Thyroid gland (tissue), 4 donors: ENCODE data around the gene SEC11A. TPM values are rescaled to one million over a fixed set of nuclear protein-coding genes. Genes with fewer than 3 reads are reported as not detected.

Source experiments
- DNase-seq, 2 donors: peaks; one replicate each; pipeline ENCODE4 v3.0.0-alpha.2; 2019
- H3K27ac ChIP-seq, 3 donors: fragments of 200-600 bp; sonication (generic); 1 replicate in 2 of 3; 2 replicates in 1 of 3; pipeline ENCODE4 v1.5.1; 2016 to 2019; ENCODE audit warnings: mild to moderate bottlenecking in 1 of 3, moderate library complexity in 1 of 3
- H3K27me3 ChIP-seq: fragments of 200-600 bp; sonication (generic); one replicate; pipeline ENCODE4 v1.5.1; 2019
- H3K36me3 ChIP-seq, 2 donors: fragments of 200-600 bp; sonication (generic); one replicate each; pipeline ENCODE4 v1.5.1; 2016 to 2019
- H3K4me1 ChIP-seq, 2 donors: fragments of 200-600 bp; sonication (generic); one replicate each; pipeline ENCODE4 v1.5.1; 2017 to 2019
- H3K4me3 ChIP-seq, 3 donors: fragments of 200-600 bp; sonication (generic); replicated peaks in 1 of 3; 1 replicate in 2 of 3; 2 replicates in 1 of 3; pipeline ENCODE4 v1.5.1; 2016; ENCODE audit warnings: mild to moderate bottlenecking in 1 of 3
- H3K9me3 ChIP-seq: fragments of 200-600 bp; sonication (generic); one replicate; pipeline ENCODE4 v1.5.1; 2017
- CTCF ChIP-seq, 6 experiments: fragments of 200-600 bp in 3 of 6; fragments of 450-650 bp in 3 of 6; sonication (generic) in 3 of 6; IDR thresholded peaks; one replicate each; pipeline ENCODE4 v1.5.1; 2016 to 2019; ENCODE audit warnings: antibody characterized with exemption in 6 of 6, mild to moderate bottlenecking in 2 of 6, inconsistent platforms in 1 of 6, moderate library complexity in 1 of 6
- POLR2A ChIP-seq, 2 donors: fragments of 450-650 bp; IDR thresholded peaks; one replicate each; pipeline ENCODE4 v1.6.1; 2017; ENCODE audit warnings: antibody characterized with exemption in 2 of 2, mild to moderate bottlenecking in 2 of 2, moderate library complexity in 1 of 2
- WGBS, 2 donors: methylation state at CpG; one replicate each; pipeline ENCODE4 v1.1.5; 2017; 5-methylcytosine and 5-hydroxymethylcytosine counted together
- intact Hi-C: fragments of 100-400 bp; cut with DNase I; formaldehyde crosslinking; loops from one replicate; pipeline ENCODE4 v1.15.1; 2023
- total RNA-seq, 4 donors: library from RNA; depleted of rRNA; stranded (reverse); fragments of >200 nt; gene quantifications; one replicate each; pipeline ENCODE4 v1.2.3, GENCODE V29; 2016

Gene SEC11A
- total RNA-seq, 4 donors from 2014 or later: 170 to 304 (median 182) TPM

GRCh38 chr15:84702961-84703482 lies 12.9 kb downstream of the SEC11A start:
- peak; percentile 75 to 77 for DNase-seq
- no peak for TF ChIP-seq POLR2A (IDR thresholded peaks at IDR 0.05)
- TF ChIP-seq CTCF (IDR thresholded peaks at IDR 0.05): no peak
- no peak overlapping the region for H3K4me3 ChIP-seq
- no peaks in the 10 kb centered on the region for H3K27me3 ChIP-seq
- WGBS, 2 donors: 31 to 35% methylated on average over 4 of the region's 4 CpGs
- peaks cover 5 to 27% of the 10 kb centered on the region in 2 donors for H3K4me1 ChIP-seq
- intact Hi-C loops: no loop called here
- peak overlapping the region; percentile 25 to 53 (median 26) for H3K27ac ChIP-seq
- no peaks in the 10 kb centered on the region for H3K9me3 ChIP-seq
- H3K36me3 ChIP-seq: no peaks in the 10 kb centered on the region

- intact Hi-C loops: no loop called here
- H3K9me3 ChIP-seq: no peaks in the 10 kb centered on the region
- no peaks in the 10 kb centered on the region for H3K36me3 ChIP-seq
- H3K4me1 ChIP-seq: peaks cover 5 to 27% of the 10 kb centered on the region in 2 donors
- TF ChIP-seq CTCF (IDR thresholded peaks at IDR 0.05) (no peak), POLR2A (IDR thresholded peaks at IDR 0.05) (no peak)
- no peak for DNase-seq
- WGBS, 2 donors: 84 to 87% methylated on average over 8 of the region's 8 CpGs
- no peaks in the 10 kb centered on the region for H3K27me3 ChIP-seq
- no peak overlapping the region for H3K27ac ChIP-seq
- H3K4me3 ChIP-seq: no peak overlapping the region
Measured at GRCh38 chr15:84699538-84700191, 16.3 kb downstream of the SEC11A start.

GRCh38 chr15:84697236-84697990 lies 18.5 kb downstream of the SEC11A start:
- H3K36me3 ChIP-seq: no peaks in the 10 kb centered on the region
- intact Hi-C loops: no loop called here
- WGBS, 2 donors: 45 to 53% methylated on average over 1 of the region's 1 CpG
- TF ChIP-seq POLR2A (IDR thresholded peaks at IDR 0.05) (no peak), CTCF (IDR thresholded peaks at IDR 0.05) (no peak)
- peaks cover 0 to 9% of the 10 kb centered on the region in 2 donors for H3K4me1 ChIP-seq
- no peak overlapping the region for H3K27ac ChIP-seq
- no peaks in the 10 kb centered on the region for H3K27me3 ChIP-seq
- no peak overlapping the region for H3K4me3 ChIP-seq
- DNase-seq: no peak
- H3K9me3 ChIP-seq: no peaks in the 10 kb centered on the region

GRCh38 chr15:84696757-84697156 lies 19.2 kb downstream of the SEC11A start:
- Histone ChIP-seq H3K27ac (no peak overlapping the region), H3K4me1 (peaks cover 0 to 9% of the 10 kb centered on the region in 2 donors), H3K36me3 (no peaks in the 10 kb centered on the region), H3K4me3 (no peak overlapping the region), H3K9me3 (no peaks in the 10 kb centered on the region), H3K27me3 (no peaks in the 10 kb centered on the region)
- TF ChIP-seq CTCF (IDR thresholded peaks at IDR 0.05) (no peak), POLR2A (IDR thresholded peaks at IDR 0.05) (no peak)
- DNase-seq: no peak
- 89 to 92% methylated on average over 4 of the region's 4 CpGs for WGBS, 2 donors
- intact Hi-C loops: no loop called here

- intact Hi-C loops: no loop called here
Measured at GRCh38 chr15:84690342-84690741, 25.6 kb downstream of the SEC11A start.

More at GRCh38 chr15:84690342-84690741, 25.6 kb downstream of the SEC11A start:
- H3K4me1 ChIP-seq: no peaks in the 10 kb centered on the region
- 96 to 97% methylated on average over 8 of the region's 8 CpGs for WGBS, 2 donors
- no peak overlapping the region for H3K4me3 ChIP-seq
- no peak for TF ChIP-seq CTCF (IDR thresholded peaks at IDR 0.05)
- no peak for TF ChIP-seq POLR2A (IDR thresholded peaks at IDR 0.05)
- H3K9me3 ChIP-seq: no peaks in the 10 kb centered on the region
- no peak overlapping the region for H3K27ac ChIP-seq
- H3K27me3 ChIP-seq: no peaks in the 10 kb centered on the region
- no peak for DNase-seq
- peaks cover 0 to 7% of the 10 kb centered on the region in 2 donors for H3K36me3 ChIP-seq
